ENCODE results near the gene UBR3.
"Not testable (repeated sequence)": the region's sequence is repeated elsewhere in the genome, so short reads cannot be mapped to it uniquely, and the experiment has no call there.

The UBR3 gene

GRCh38 chr2:169798718-169799592 is 28.3 kb upstream of the UBR3 start, which contains the start of gene SSB:
Gene SSB (plus strand): TSS chr2:169798871. CDS start chr2:169800961, 2,090 bp downstream.
- DNase-seq (ENCODE audit: insufficient read length, low spot score): peak; percentile 77
- FAIRE-seq: peak; percentile 97
- TF ChIP-seq POLR2AphosphoS5 (IDR thresholded peaks at IDR 0.05; ENCODE audit: low read depth, low read length): peak; percentile 83
- peak; percentile 70 for TF ChIP-seq TAF1 (IDR thresholded peaks at IDR 0.05; ENCODE audit: low read depth, low read length)
- TF ChIP-seq SPI1 (IDR thresholded peaks at IDR 0.05; ENCODE audit: low read depth, low read length): no peak
- TF ChIP-seq PAX5 (IDR thresholded peaks at IDR 0.05; ENCODE audit: insufficient read depth, low read length, severe bottlenecking): no peak
- TF ChIP-seq POU2F2 (IDR thresholded peaks at IDR 0.05; ENCODE audit: low read depth, low read length): no peak
- peak; percentile 44; the same call in 1 of the 2 replicates for TF ChIP-seq POLR2A (IDR thresholded peaks at IDR 0.05; ENCODE audit: low read depth, low read length)

- no peak for FAIRE-seq
- TF ChIP-seq POLR2AphosphoS5 (IDR thresholded peaks at IDR 0.05; ENCODE audit: low read depth, low read length) (no peak), POLR2A (IDR thresholded peaks at IDR 0.05; ENCODE audit: low read depth, low read length) (no peak), SPI1 (IDR thresholded peaks at IDR 0.05; ENCODE audit: low read depth, low read length) (no peak), POU2F2 (IDR thresholded peaks at IDR 0.05; ENCODE audit: low read depth, low read length) (no peak), TAF1 (IDR thresholded peaks at IDR 0.05; ENCODE audit: low read depth, low read length) (no peak), PAX5 (IDR thresholded peaks at IDR 0.05; ENCODE audit: insufficient read depth, low read length, severe bottlenecking) (no peak)
- DNase-seq (ENCODE audit: insufficient read length, low spot score): no peak
Measured at GRCh38 chr2:169803480-169803879, 23.8 kb upstream of the UBR3 start.

GRCh38 chr2:169806586-169806985 is 20.7 kb upstream of the UBR3 start:
- TF ChIP-seq POU2F2 (IDR thresholded peaks at IDR 0.05; ENCODE audit: low read depth, low read length) (no peak), TAF1 (IDR thresholded peaks at IDR 0.05; ENCODE audit: low read depth, low read length) (no peak), POLR2AphosphoS5 (IDR thresholded peaks at IDR 0.05; ENCODE audit: low read depth, low read length) (no peak), POLR2A (IDR thresholded peaks at IDR 0.05; ENCODE audit: low read depth, low read length) (no peak), PAX5 (IDR thresholded peaks at IDR 0.05; ENCODE audit: insufficient read depth, low read length, severe bottlenecking) (no peak), SPI1 (IDR thresholded peaks at IDR 0.05; ENCODE audit: low read depth, low read length) (no peak)
- FAIRE-seq: no peak

GRCh38 chr2:169808221-169808620 is 19.0 kb upstream of the UBR3 start:
- FAIRE-seq: no peak
- TF ChIP-seq POLR2AphosphoS5 (IDR thresholded peaks at IDR 0.05; ENCODE audit: low read depth, low read length) (no peak), SPI1 (IDR thresholded peaks at IDR 0.05; ENCODE audit: low read depth, low read length) (no peak), PAX5 (IDR thresholded peaks at IDR 0.05; ENCODE audit: insufficient read depth, low read length, severe bottlenecking) (no peak), TAF1 (IDR thresholded peaks at IDR 0.05; ENCODE audit: low read depth, low read length) (no peak), POLR2A (IDR thresholded peaks at IDR 0.05; ENCODE audit: low read depth, low read length) (no peak), POU2F2 (IDR thresholded peaks at IDR 0.05; ENCODE audit: low read depth, low read length) (no peak)

More at GRCh38 chr2:169806586-169806985, 20.7 kb upstream of the UBR3 start:
- DNase-seq (ENCODE audit: insufficient read length, low spot score): no peak

GRCh38 chr2:169815849-169816248 is 11.4 kb upstream of the UBR3 start:
- no peak for TF ChIP-seq POLR2AphosphoS5 (IDR thresholded peaks at IDR 0.05; ENCODE audit: low read depth, low read length)
- DNase-seq (ENCODE audit: insufficient read length, low spot score) (no peak), FAIRE-seq (peak; percentile 5)

More at GRCh38 chr2:169808221-169808620, 19.0 kb upstream of the UBR3 start:
- DNase-seq (ENCODE audit: insufficient read length, low spot score): no peak

GRCh38 chr2:169816961-169817360 is 10.3 kb upstream of the UBR3 start:
- DNase-seq (ENCODE audit: insufficient read length, low spot score); FAIRE-seq: not testable (repeated sequence)

- not testable (repeated sequence) for FAIRE-seq; DNase-seq (ENCODE audit: insufficient read length, low spot score)
Measured at GRCh38 chr2:169817369-169817768, 9.9 kb upstream of the UBR3 start.

- no peak for DNase-seq (ENCODE audit: insufficient read length, low spot score)
- TF ChIP-seq PAX5 (IDR thresholded peaks at IDR 0.05; ENCODE audit: insufficient read depth, low read length, severe bottlenecking) (no peak), SPI1 (IDR thresholded peaks at IDR 0.05; ENCODE audit: low read depth, low read length) (no peak), POLR2AphosphoS5 (IDR thresholded peaks at IDR 0.05; ENCODE audit: low read depth, low read length) (no peak), TAF1 (IDR thresholded peaks at IDR 0.05; ENCODE audit: low read depth, low read length) (no peak), POLR2A (IDR thresholded peaks at IDR 0.05; ENCODE audit: low read depth, low read length) (no peak), POU2F2 (IDR thresholded peaks at IDR 0.05; ENCODE audit: low read depth, low read length) (no peak)
- FAIRE-seq: no peak
Measured at GRCh38 chr2:169818241-169818640, 9.0 kb upstream of the UBR3 start.

GRCh38 chr2:169819106-169819505 is 8.1 kb upstream of the UBR3 start:
- TF ChIP-seq PAX5 (IDR thresholded peaks at IDR 0.05; ENCODE audit: insufficient read depth, low read length, severe bottlenecking): no peak
- TF ChIP-seq POLR2AphosphoS5 (IDR thresholded peaks at IDR 0.05; ENCODE audit: low read depth, low read length): no peak
- no peak for TF ChIP-seq POU2F2 (IDR thresholded peaks at IDR 0.05; ENCODE audit: low read depth, low read length)
- DNase-seq (ENCODE audit: insufficient read length, low spot score) (no peak), FAIRE-seq (no peak)

- not testable (repeated sequence) for FAIRE-seq
Measured at GRCh38 chr2:169820101-169820500, 7.2 kb upstream of the UBR3 start.

GRCh38 chr2:169822036-169822435 is 5.2 kb upstream of the UBR3 start:
- no peak for DNase-seq (ENCODE audit: insufficient read length, low spot score)
- TF ChIP-seq SPI1 (IDR thresholded peaks at IDR 0.05; ENCODE audit: low read depth, low read length) (no peak), POLR2A (IDR thresholded peaks at IDR 0.05; ENCODE audit: low read depth, low read length) (no peak), POU2F2 (IDR thresholded peaks at IDR 0.05; ENCODE audit: low read depth, low read length) (no peak)
- FAIRE-seq: no peak

More at GRCh38 chr2:169820101-169820500, 7.2 kb upstream of the UBR3 start:
- not testable (repeated sequence) for DNase-seq (ENCODE audit: insufficient read length, low spot score)

Measured in GM12891 (cell line).